ENCODE results near the gene PLEKHH2. TPM values are rescaled to one million over a fixed set of nuclear protein-coding genes. Genes with fewer than 3 reads are reported as not detected.

PLEKHH2 gene
- total and polyA plus RNA-seq, 12 donors: 1.9 to 18.3 (median 5.9) TPM

- Histone ChIP-seq H3K9me3 (replicated peaks in 1 of 3) (no peaks in the 10 kb centered on the region), H3K27ac (no peak overlapping the region), H3K4me3 (no peak overlapping the region), H3K36me3 (replicated peaks in 1 of 2) (peaks cover 0 to 12% of the 10 kb centered on the region in 2 donors), H3K27me3 (no peaks in the 10 kb centered on the region), H3K4me1 (replicated peaks in 1 of 2) (no peaks in the 10 kb centered on the region)
- no peak for TF ChIP-seq POLR2A (IDR thresholded peaks at IDR 0.05)
- no peak for TF ChIP-seq CTCF (IDR thresholded peaks at IDR 0.05)
- no peak for DNase-seq
- intact Hi-C loops (cut with DNase I): no loop called here
Measured at GRCh38 chr2:43800894-43801293, 163.8 kb downstream of the PLEKHH2 start.

- H3K4me1 ChIP-seq (replicated peaks in 1 of 2): no peaks in the 10 kb centered on the region
- peaks cover 0 to 15% of the 10 kb centered on the region in 2 donors for H3K36me3 ChIP-seq (replicated peaks in 1 of 2)
- no peaks in the 10 kb centered on the region for H3K9me3 ChIP-seq (replicated peaks in 1 of 3)
- H3K27me3 ChIP-seq: no peaks in the 10 kb centered on the region
- DNase-seq: no peak
- TF ChIP-seq CTCF (IDR thresholded peaks at IDR 0.05) (no peak), POLR2A (IDR thresholded peaks at IDR 0.05) (no peak)
- WGBS, 4 donors: 95 to 97% (median 96%) methylated on average over 2 of the region's 2 CpGs
- intact Hi-C loops (cut with DNase I): no loop called here
- no peak overlapping the region for H3K27ac ChIP-seq
- no peak overlapping the region for H3K4me3 ChIP-seq
Measured at GRCh38 chr2:43802135-43802534, 165.1 kb downstream of the PLEKHH2 start.

- DNase-seq: no peak
- H3K27ac ChIP-seq: no peak overlapping the region
- TF ChIP-seq POLR2A (IDR thresholded peaks at IDR 0.05): no peak
- TF ChIP-seq CTCF (IDR thresholded peaks at IDR 0.05): no peak
- H3K9me3 ChIP-seq (replicated peaks in 1 of 3): no peaks in the 10 kb centered on the region
- H3K4me1 ChIP-seq (replicated peaks in 1 of 2): no peaks in the 10 kb centered on the region
- WGBS, 4 donors: 69 to 82% (median 75%) methylated on average over 1 of the region's 1 CpG
- no peaks in the 10 kb centered on the region for H3K27me3 ChIP-seq
- intact Hi-C loops (cut with DNase I): no loop called here
- peaks cover 0 to 15% of the 10 kb centered on the region in 2 donors for H3K36me3 ChIP-seq (replicated peaks in 1 of 2)
- no peak overlapping the region for H3K4me3 ChIP-seq
Measured at GRCh38 chr2:43803113-43803512, 166.1 kb downstream of the PLEKHH2 start.

- WGBS, 4 donors: 86 to 91% (median 90%) methylated on average over 2 of the region's 2 CpGs
- Histone ChIP-seq H3K27ac (no peak overlapping the region), H3K27me3 (no peaks in the 10 kb centered on the region), H3K9me3 (replicated peaks in 1 of 3) (no peaks in the 10 kb centered on the region), H3K4me3 (no peak overlapping the region), H3K4me1 (replicated peaks in 1 of 2) (no peaks in the 10 kb centered on the region), H3K36me3 (replicated peaks in 1 of 2) (peaks cover 0 to 20% of the 10 kb centered on the region in 2 donors)
- intact Hi-C loops (cut with DNase I): no loop called here
- no peak for DNase-seq
- TF ChIP-seq CTCF (IDR thresholded peaks at IDR 0.05) (no peak), POLR2A (IDR thresholded peaks at IDR 0.05) (no peak)
Measured at GRCh38 chr2:43806719-43807031, 169.6 kb downstream of the PLEKHH2 start.

Data from adrenal gland (tissue), 12 donors.